GM21423 (cell line): ENCODE measurements around the gene DAPK2.

Experiments used
- ATAC-seq: cut with Tn5 transposase; IDR thresholded peaks from one replicate; pipeline ENCODE4 v1.9.1; 2021; ENCODE audit warnings: mild to moderate bottlenecking, moderate library complexity; ENCODE audit not compliant: unreplicated experiment

DAPK2 gene

DNA sequence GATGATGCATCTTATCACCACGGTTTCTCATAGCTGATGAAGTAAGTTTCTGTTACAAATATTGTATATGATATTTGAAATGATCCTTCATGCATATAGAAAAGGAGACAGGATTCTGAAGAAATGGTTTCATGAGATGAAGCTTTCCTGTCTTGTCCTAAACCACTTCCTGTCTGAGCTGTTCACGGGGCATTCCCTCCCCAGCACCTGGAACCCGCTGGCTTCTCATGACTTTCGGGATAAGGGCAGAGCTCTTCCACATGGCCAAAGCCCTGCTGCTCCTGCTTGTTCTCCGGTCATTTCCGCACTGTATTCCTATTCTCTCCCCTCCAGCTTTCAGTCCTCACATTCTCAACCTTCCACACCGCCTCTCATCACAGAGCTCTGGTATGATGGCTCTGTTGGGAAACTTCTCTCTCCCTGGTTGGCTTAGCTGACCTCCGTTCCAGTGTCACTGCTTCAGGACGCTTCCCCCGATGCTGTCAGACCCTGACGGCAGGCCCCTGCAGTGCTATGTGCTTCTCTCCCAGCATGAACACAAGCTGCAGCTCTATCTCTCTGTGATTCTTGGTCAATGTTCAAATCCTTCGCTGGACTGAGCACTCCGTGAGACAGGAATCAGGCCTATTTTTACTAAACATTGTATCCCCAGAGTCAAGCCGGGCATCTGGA lies 125.6 kb downstream of the DAPK2 start:
- ATAC-seq, result no peak

DNA sequence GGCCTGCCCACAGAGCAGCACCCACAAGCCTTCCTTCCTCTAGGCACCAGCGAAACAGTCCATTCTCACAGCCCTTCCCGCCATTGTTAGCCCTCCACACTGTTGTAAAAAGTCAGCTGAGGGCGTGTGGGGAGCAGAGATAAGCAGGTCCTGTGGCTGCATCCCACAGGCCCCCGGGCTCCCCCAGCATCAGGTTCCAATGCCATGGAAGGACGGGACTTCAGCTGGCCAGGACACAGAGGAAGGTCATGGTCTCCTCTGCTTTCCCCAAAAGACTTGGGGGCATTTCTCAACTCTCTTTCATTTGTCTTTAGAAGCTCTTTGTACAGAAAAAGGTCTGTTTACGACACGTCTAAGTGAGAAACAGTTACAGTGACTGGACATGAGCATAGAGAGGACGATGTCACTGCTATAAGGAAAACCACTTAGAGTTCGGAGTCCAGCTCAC lies 127.4 kb downstream of the DAPK2 start:
- no peak for ATAC-seq

DNA sequence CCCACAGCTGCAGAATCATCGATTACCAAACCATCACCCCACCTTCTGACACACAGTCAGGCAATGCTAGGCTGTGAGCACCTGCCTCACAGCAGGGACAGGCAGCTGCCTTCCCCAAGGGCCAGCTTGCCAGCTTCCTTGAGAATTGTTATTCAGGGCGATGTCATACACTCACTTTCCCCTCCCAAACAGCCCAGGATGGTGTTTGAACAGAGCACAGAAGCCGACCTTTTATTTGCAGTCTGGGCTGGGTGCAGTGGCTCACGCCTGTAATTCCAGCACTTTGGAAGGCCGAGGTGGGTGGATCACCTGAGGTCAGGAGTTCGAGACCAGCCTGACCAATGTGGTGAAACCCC lies 128.0 kb downstream of the DAPK2 start:
- ATAC-seq, result no peak

- no peak for ATAC-seq
Measured at GRCh38 chr15:63917588-63918316, 128.5 kb downstream of the DAPK2 start.

DNA sequence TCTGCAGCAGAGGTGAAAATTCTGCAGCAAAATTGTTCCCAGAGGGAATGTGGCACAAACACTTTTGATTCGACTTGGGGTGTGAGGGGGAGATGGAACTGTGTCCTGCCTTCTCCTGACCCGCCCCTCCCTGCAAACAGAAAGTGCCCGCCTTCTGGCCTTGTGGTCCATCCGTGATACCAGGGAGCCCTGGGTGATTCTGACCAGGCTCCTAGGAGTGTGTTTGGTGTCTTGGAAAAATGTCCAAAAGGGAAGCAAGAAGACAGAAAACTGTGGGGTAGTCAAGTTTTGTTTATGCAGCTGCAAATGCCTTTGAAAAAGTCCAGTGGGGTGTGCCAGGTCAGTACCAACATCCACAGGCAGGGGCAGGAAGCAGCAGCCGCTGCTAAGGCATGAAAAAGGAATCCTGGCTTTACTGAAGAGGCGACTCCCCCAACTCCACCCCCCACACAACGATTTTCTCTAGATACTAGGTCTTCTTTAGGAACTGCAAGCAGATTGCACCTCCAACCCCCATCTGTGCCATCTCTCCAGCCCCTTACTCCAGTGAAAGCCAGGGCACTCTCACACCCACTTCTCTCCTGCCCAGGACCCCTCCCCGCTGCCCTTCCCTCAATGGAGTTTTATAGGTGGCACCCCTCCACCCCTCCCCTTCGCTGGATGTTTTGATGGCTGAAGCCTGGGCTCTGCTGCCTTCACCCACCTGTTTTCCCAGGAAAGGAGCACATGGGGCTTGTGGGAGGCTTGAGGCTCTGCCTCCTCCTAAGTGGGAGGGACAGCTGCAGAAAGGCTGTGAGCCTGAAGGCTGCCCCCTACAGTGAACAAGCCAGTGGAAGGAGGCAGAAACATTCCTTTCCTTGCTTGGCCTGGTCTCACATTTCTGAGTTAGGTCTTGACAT lies 130.2 kb downstream of the DAPK2 start:
- no peak for ATAC-seq

- ATAC-seq, result no peak
Measured at GRCh38 chr15:63915209-63915872, 130.9 kb downstream of the DAPK2 start.

DNA sequence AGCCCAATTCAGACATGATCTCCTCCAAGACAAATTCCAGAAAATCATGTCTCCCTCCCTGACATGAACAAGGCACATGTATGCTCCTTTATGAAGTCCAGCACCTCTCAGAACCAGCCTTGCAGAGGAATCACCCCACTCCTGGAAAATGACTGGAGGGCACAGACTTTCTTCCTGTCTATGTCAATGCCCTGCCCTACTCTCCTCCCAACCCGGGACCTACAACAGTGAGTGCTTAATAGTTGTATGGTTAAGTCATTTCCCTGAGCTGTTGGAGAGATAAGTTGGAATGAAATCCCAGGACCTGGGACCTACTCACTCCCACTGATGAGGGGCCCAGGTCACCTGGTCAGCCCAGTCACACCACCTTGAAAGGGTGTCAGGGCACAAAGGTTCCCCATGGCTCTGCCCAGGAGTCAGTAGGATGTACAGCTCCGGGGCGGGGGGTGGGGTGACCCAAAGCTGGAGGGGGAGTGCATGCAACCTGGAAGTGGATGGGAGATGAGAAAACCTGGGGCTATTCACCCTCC lies 132.4 kb downstream of the DAPK2 start:
- ATAC-seq, result no peak

DNA sequence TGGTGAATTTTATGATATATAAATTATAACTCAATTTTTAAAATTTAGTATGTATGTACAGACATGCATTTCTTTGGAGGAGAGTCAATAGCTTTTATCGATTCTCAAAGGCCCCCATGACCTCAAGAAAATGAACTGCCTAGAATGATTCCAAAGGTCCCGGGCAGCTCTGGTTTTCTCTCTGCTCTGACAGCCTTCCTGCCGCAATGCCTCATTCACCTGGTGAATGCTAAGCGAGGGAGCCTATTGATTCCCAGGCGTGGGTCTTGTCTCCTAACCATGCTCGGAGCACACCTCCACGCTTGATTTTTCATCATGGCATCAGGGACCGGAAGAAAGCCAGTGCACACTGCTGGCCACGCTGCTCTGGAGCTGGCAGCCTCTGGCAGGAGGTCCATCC lies 132.9 kb downstream of the DAPK2 start:
- ATAC-seq, result no peak

DNA sequence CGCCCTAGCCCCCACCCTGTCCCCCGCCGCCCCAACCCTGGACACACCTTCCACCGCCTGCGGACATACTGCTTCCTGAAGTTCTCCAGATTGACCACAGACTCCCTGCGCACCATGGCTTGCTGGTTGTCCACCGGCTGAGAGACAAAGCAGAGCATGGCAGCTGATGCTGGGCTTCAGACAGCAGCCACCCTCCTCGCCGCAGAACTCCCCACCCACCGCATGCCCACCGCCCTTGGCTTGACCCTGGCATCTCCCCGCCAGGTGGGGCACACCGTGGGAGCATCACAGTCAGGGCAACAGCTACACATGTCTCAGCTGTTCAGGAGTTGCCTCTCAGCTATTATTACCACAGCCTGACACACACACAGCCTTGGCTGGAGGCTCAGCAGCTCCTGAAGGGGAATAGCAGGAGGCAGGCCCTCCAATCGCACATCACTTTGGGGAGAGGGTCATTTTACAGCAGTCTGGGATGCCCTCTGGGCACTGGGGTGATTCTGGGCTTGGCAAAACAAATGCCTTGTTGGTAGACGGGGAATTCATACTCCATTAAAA lies 134.1 kb downstream of the DAPK2 start:
- ATAC-seq, result no peak

- ATAC-seq, result no peak
Measured at GRCh38 chr15:63911160-63911559, 135.1 kb downstream of the DAPK2 start.

DNA sequence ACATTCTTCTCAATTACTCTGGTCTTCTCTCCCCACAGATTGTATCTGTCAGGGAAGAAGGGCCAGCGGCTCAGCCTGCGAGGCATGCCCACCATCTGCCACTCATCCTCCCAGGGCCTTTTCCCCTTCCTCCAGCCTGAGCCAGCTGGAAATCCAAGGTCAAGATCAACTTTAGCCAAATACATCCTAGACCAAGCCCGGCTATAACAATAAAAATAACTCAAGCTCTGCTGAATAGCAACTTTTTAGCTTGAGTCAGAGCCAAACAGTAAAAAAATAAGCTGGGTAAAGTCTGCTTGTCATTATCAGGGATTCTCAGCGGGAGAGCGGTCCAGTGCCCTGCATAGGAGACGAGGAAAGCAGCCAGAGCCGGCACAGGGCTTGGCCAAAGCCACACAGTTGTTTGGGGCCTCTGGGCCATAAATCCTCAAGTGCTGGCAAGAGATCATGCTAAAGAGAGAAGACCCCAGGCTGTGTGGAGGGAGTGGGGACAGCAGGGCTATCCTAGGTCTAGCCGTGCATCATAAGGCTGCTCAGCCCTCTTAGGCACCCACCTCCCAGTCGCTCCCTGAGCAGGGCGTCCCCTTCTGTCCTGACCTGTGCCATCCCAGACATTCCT lies 136.4 kb downstream of the DAPK2 start:
- ATAC-seq, result no peak

GRCh38 chr15:63908991-63909390 lies 137.3 kb downstream of the DAPK2 start:
- ATAC-seq, result no peak

DNA sequence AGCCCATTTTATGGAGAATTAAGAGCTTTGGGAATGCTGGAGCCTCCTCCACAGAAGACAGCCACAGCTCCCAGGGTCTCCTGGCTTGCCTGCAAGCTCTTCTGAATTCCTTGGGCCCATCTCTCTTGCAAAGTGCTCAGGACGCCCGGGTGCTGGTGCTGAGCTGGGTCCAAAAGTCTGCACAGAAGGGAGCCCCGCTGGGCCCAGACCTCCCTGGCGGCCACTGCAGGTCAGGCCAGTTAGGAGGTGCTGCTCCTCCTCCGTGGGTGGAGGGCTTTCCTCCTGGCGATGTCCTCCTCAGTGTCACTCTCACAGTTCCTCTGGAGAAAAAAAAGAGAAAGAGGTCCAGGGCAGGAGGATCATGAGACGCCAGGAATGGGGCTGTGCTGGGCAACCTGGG lies 138.0 kb downstream of the DAPK2 start:
- no peak for ATAC-seq

- no peak for ATAC-seq
Measured at GRCh38 chr15:63907521-63907920, 138.8 kb downstream of the DAPK2 start.

- no peak for ATAC-seq
Measured at GRCh38 chr15:63906266-63906584, 140.1 kb downstream of the DAPK2 start.

DNA sequence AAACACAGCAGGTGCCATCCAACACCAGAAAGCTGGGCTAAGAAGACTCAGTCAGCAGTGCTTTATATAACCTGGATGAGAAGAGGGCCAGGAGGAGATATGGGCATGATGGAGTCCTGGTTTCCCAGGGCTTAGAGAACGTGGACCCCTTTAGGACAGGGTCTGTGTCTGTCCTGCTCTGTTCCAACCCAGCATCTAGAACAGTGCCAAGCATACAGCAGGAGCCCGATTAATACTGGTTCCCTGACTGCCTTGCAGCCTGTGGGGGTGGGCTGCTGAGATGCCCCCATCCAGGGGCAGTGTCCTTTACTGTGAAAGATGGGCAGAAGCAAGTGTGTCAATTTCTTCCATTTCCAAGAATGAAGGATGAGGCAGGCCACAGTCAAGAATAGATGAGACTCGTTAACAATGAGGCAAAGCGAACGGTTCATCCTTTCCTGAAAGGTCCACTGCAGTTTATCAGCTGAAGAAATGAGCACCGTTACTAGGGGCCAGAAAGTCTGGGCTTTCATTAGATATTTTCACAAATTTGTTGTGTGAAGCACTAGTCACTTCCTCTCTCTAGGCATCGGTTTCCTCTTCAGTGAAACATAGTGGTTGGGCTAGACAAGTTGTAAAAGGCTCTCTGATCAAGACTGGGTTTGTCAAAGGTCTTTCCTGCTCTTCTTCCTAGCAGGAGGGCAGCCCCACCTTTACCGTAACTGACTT lies 140.6 kb downstream of the DAPK2 start:
- ATAC-seq, result no peak

- ATAC-seq, result no peak
Measured at GRCh38 chr15:63905131-63905530, 141.2 kb downstream of the DAPK2 start.

DNA sequence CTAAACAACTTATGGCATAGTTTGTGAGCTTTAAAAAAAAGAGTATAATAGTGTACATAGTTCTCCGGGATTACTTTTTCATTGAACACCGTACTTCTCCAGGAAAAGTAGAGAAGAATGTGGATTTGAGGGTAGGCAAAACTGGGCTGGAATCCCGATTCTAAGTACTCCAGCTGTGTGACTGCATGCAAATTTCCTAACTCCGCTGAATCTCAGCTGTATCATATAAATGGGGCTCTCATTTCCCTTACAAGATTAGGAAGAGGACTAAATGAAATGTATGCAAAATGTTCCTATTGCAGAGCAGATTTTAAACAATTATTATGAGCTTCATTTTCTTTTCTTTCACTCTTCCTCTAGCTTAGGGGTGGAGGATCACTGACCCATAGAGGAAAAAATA lies 142.2 kb downstream of the DAPK2 start:
- no peak for ATAC-seq

DNA sequence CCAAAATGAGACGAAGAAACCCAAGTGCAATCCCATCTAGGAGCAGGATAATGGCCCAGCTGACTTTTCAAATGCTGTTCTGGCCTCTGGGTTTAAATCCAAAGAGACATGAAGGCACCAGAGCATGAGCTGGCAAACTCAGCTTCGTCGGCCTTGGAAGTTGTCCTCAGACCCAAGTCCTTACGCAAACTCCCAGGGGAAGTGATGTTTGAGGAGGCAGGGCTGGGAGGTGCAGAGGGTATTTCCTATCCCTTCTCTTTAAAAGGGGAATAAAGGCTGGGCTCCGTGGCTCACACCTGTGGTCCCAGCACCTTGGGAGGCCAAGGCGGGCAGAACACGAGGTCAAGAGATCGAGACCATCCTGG lies 143.6 kb downstream of the DAPK2 start:
- ATAC-seq, result no peak
